ENCODE data around the gene TBCA. TPM values are rescaled to one million over a fixed set of nuclear protein-coding genes. Genes with fewer than 3 reads are reported as not detected.
"Not testable (repeated sequence)": the region's sequence is repeated elsewhere in the genome, so short reads cannot be mapped to it uniquely, and the experiment has no call there.

The TBCA gene
- total and polyA plus RNA-seq, 2 donors (not counting 3 experiments of a cell fraction or from before 2014, with no cell fraction given) = 48.2 to 206 TPM

GRCh38 chr5:77709340-77709739 is 66.8 kb downstream of the TBCA start:
- POLR2A ChIA-PET = no interaction called here
- Histone ChIP-seq H3K27ac (ENCODE audit: insufficient read depth, low read depth, low read length) (no peak overlapping the region), H3K9me3 (replicated peaks; ENCODE audit: control insufficient read depth, insufficient read depth, low read length) (no peaks in the 10 kb centered on the region), H3K36me3 (ENCODE audit: control insufficient read depth in 2 of 2, extremely low read depth in 1 of 2, insufficient read depth in 2 of 2, low read length in 2 of 2) (peaks cover 3 to 5% of the 10 kb centered on the region in 2 experiments), H3K27me3 (ENCODE audit: control insufficient read depth in 2 of 2, insufficient read depth in 2 of 2, low read length in 2 of 2) (no peaks in the 10 kb centered on the region), H3K79me2 (ENCODE audit: control insufficient read depth, insufficient read depth, low read length) (peaks cover 27% of the 10 kb centered on the region), H3K4me1 (ENCODE audit: control insufficient read depth, extremely low read depth, insufficient read depth, low read length) (no peaks in the 10 kb centered on the region), H2AFZ (ENCODE audit: low read depth, low read length) (no peak overlapping the region), H3K4me3 (replicated peaks in 1 of 3; ENCODE audit: insufficient read depth in 1 of 3, low read depth in 1 of 3, low read length in 3 of 3) (no peak overlapping the region), H3K4me2 (ENCODE audit: insufficient read depth, low read length) (no peak overlapping the region), H4K20me1 (replicated peaks; ENCODE audit: control insufficient read depth, extremely low read depth, insufficient read depth, low read length) (peaks cover 3% of the 10 kb centered on the region), H3K9ac (replicated peaks; ENCODE audit: extremely low read depth, insufficient read depth, low read length) (no peak overlapping the region), H3K9me1 (replicated peaks; ENCODE audit: control insufficient read depth, extremely low read depth, insufficient read depth, low read length) (no peaks in the 10 kb centered on the region)
- dilution Hi-C loops (cut with MboI; ENCODE audit: extremely low pct_ligation_motif_present, low sequenced_read_pairs) (no loop called here), intact Hi-C loops (cut with micrococcal nuclease) (no loop called here)
- no TSS peak for BruUV-seq (replicated peaks)
- no peak for TF ChIP-seq FOS (IDR thresholded peaks at IDR 0.05; ENCODE audit: borderline replicate concordance, insufficient read depth, low read length)
- no peak for TF ChIP-seq CTCF (IDR thresholded peaks at IDR 0.05; ENCODE audit: extremely low read depth in 1 of 2, insufficient read depth in 1 of 2, low read depth in 1 of 2, low read length in 2 of 2)
- TF ChIP-seq MYC (IDR thresholded peaks at IDR 0.05; ENCODE audit: low read depth, low read length) = no peak
- CTCF ChIA-PET = no interaction called here
- DNase-seq (ENCODE audit: low read depth, low spot score) (no peak), FAIRE-seq (no peak)

GRCh38 chr5:77707791-77708190 is 68.3 kb downstream of the TBCA start:
- Histone ChIP-seq H3K27me3 (ENCODE audit: control insufficient read depth in 2 of 2, insufficient read depth in 2 of 2, low read length in 2 of 2) (no peaks in the 10 kb centered on the region), H3K36me3 (ENCODE audit: control insufficient read depth in 2 of 2, extremely low read depth in 1 of 2, insufficient read depth in 2 of 2, low read length in 2 of 2) (peaks cover 3 to 12% of the 10 kb centered on the region in 2 experiments), H3K9me3 (replicated peaks; ENCODE audit: control insufficient read depth, insufficient read depth, low read length) (no peaks in the 10 kb centered on the region), H3K4me3 (replicated peaks in 1 of 3; ENCODE audit: insufficient read depth in 1 of 3, low read depth in 1 of 3, low read length in 3 of 3) (no peak overlapping the region), H3K79me2 (ENCODE audit: control insufficient read depth, insufficient read depth, low read length) (peaks cover 24% of the 10 kb centered on the region), H3K4me1 (ENCODE audit: control insufficient read depth, extremely low read depth, insufficient read depth, low read length) (no peaks in the 10 kb centered on the region), H3K4me2 (ENCODE audit: insufficient read depth, low read length) (no peak overlapping the region), H4K20me1 (replicated peaks; ENCODE audit: control insufficient read depth, extremely low read depth, insufficient read depth, low read length) (peaks cover 3% of the 10 kb centered on the region), H3K27ac (ENCODE audit: insufficient read depth, low read depth, low read length) (no peak overlapping the region), H3K9ac (replicated peaks; ENCODE audit: extremely low read depth, insufficient read depth, low read length) (no peak overlapping the region), H3K9me1 (replicated peaks; ENCODE audit: control insufficient read depth, extremely low read depth, insufficient read depth, low read length) (no peaks in the 10 kb centered on the region), H2AFZ (ENCODE audit: low read depth, low read length) (no peak overlapping the region)
- FAIRE-seq (no peak), DNase-seq (ENCODE audit: low read depth, low spot score) (no peak)
- no TSS peak for BruUV-seq (replicated peaks)
- POLR2A ChIA-PET = no interaction called here
- CTCF ChIA-PET = interaction anchor here (0.6 to 0.9 kb wide), 3 partner anchors 10 to 15 kb away, joined by 3 to 4 read pairs (median 4); no protein-coding TSS in a partner anchor
- dilution Hi-C loops (cut with MboI; ENCODE audit: extremely low pct_ligation_motif_present, low sequenced_read_pairs) (no loop called here), intact Hi-C loops (cut with micrococcal nuclease) (no loop called here)
- TF ChIP-seq POLR2A (IDR thresholded peaks at IDR 0.05; ENCODE audit: low read depth, low read length) = no peak
- TF ChIP-seq FOS (IDR thresholded peaks at IDR 0.05; ENCODE audit: borderline replicate concordance, insufficient read depth, low read length) = no peak
- TF ChIP-seq MYC (IDR thresholded peaks at IDR 0.05; ENCODE audit: low read depth, low read length) = no peak
- TF ChIP-seq CTCF (IDR thresholded peaks at IDR 0.05; ENCODE audit: extremely low read depth in 1 of 2, insufficient read depth in 1 of 2, low read depth in 1 of 2, low read length in 2 of 2) = no peak

GRCh38 chr5:77699569-77699968 is 76.6 kb downstream of the TBCA start:
- H3K27me3 ChIP-seq (ENCODE audit: control insufficient read depth in 2 of 2, insufficient read depth in 2 of 2, low read length in 2 of 2); H3K27ac ChIP-seq (ENCODE audit: insufficient read depth, low read depth, low read length); H4K20me1 ChIP-seq (replicated peaks; ENCODE audit: control insufficient read depth, extremely low read depth, insufficient read depth, low read length); H3K9ac ChIP-seq (replicated peaks; ENCODE audit: extremely low read depth, insufficient read depth, low read length); POLR2A ChIA-PET; dilution Hi-C loops (cut with MboI; ENCODE audit: extremely low pct_ligation_motif_present, low sequenced_read_pairs); DNase-seq (ENCODE audit: low read depth, low spot score); H3K4me1 ChIP-seq (ENCODE audit: control insufficient read depth, extremely low read depth, insufficient read depth, low read length); H2AFZ ChIP-seq (ENCODE audit: low read depth, low read length); BruUV-seq (replicated peaks); intact Hi-C loops (cut with micrococcal nuclease); H3K4me3 ChIP-seq (replicated peaks in 1 of 3; ENCODE audit: insufficient read depth in 1 of 3, low read depth in 1 of 3, low read length in 3 of 3); FAIRE-seq; H3K9me3 ChIP-seq (replicated peaks; ENCODE audit: control insufficient read depth, insufficient read depth, low read length); H3K9me1 ChIP-seq (replicated peaks; ENCODE audit: control insufficient read depth, extremely low read depth, insufficient read depth, low read length); H3K4me2 ChIP-seq (ENCODE audit: insufficient read depth, low read length): not testable (repeated sequence)
- peaks cover 0 to 11% of the 10 kb centered on the region in 2 experiments for H3K36me3 ChIP-seq (ENCODE audit: control insufficient read depth in 2 of 2, extremely low read depth in 1 of 2, insufficient read depth in 2 of 2, low read length in 2 of 2)
- CTCF ChIA-PET = interaction anchor here (0.8 kb wide), 1 partner anchor 9 kb away, joined by 3 read pairs; no protein-coding TSS in a partner anchor
- peaks cover 35% of the 10 kb centered on the region for H3K79me2 ChIP-seq (ENCODE audit: control insufficient read depth, insufficient read depth, low read length)

Measured in endothelial cell of umbilical vein (primary cell).